HG03064 (cell line): ENCODE data around the gene RBM12.

ENCODE experiments used
- ATAC-seq: cut with Tn5 transposase; IDR thresholded peaks from one replicate; pipeline ENCODE4 v1.9.1; 2021; ENCODE audit warnings: low read depth; ENCODE audit not compliant: unreplicated experiment

RBM12 gene

DNA sequence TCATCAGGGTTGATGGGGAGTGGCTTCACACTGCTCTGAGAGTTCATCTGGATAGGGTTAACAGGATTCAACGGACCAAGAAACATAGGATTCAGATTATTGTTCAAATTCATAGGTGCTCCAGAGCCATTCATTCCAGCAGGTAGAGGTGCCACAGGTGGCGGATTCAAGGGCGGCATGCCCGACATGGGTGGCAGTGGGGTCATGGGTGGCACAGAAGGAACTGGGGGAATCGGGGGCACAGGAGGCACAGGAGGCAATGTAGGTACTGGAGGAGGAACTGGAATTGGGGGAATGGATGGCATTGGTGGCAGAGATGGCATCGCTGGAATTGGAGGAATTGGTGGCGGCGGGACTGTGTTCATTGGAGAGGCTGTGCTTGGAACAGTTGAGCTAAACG is 10.3 kb downstream of the RBM12 start:
- ATAC-seq = no peak

DNA sequence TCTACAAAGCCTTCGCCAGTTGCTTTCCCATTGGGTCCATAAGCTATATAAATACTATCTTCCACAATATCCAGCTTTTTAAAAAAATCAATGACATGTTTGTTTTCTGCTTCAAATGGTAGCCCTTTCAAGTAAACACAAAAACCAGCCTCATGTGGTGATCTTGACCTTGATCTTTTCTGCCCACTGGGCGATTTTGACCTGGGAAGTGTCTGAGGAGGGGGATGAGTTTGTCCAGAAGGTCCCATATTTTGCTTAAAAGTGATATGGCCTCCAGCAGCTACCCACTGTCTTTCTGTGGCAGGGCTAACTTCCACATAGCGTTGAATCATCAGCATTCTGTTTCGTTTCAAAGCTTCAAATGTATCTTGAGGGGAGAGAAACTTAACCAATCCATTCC is 10.8 kb downstream of the RBM12 start:
- no peak for ATAC-seq

- ATAC-seq = no peak
Measured at GRCh38 chr20:35653430-35653734, 11.3 kb downstream of the RBM12 start.

DNA sequence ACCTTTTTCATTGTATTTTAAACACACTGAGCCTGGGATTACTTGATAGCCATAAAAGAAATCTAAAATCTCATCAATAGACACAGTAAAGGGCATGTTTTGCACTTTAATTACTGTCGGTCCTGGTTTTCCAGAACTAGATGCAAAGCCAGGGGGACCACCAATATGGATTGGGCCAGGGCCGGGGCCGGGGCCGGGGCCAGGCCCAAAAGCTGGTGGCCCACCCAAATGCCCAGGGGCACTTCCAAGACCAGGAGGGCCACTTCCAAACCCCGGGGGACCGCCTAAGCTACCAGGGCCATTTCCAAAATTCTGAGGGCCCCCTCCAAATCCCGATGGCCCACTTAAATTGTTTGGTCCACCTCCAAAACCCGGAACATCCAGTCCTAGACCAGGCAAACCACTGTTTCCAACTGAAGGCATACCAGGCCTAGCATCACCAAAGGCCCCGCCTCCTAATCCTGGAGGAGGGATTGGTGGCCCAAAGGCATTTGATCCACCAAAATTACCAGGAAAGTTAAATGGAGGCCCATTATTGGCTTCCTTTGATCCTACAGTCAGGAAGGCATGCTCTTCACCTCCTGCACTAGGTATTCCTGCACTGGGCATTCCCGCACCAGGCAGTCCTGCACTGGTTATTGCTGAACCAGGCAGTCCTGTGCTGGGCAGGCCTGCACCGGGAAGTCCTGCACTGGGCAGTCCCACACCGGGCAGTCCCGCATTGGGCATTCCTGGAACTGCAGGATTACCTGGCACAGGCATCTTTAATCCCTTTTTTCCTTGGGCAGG is 11.9 kb downstream of the RBM12 start:
- no peak for ATAC-seq

GRCh38 chr20:35651958-35652357 is 12.7 kb downstream of the RBM12 start:
- no peak for ATAC-seq

DNA sequence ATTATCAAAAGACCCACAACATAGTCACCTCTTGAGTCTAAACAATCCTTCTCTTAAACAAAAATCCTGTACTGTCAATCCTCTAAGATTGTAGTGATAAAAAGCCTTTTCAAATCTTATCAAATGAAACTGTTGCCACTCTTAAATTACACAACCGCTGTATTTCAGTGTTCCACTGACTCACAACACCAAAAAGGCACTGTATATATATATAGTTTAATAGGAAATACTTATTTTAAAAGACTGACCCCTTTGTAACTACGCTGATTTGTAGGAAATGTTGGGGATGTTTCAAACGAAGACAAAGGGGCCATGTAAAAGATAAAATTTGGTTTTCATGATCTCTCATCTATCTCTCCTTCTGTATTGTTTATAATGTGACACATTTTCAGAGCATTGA is 14.1 kb downstream of the RBM12 start:
- ATAC-seq = no peak

DNA sequence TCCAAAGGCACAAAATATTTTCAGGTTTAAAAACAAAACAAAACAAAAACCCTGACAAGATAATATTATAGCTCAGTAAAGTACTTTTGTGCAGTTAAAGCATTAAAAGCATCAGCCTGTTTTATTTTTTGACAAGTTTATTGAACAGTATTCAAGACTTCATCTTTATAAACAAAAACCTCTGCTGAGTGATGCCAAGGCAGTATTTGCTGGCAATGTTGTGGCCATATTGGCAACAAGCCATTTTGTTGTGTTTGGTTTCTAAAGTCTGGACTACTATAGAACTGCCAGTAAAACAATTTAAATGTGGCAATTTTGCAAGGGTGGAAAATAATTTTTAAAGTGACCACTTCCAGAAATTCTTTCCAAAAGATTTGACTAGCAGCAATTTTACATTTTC is 15.9 kb downstream of the RBM12 start:
- no peak for ATAC-seq

- ATAC-seq = no peak
Measured at GRCh38 chr20:35644806-35645205, 19.9 kb downstream of the RBM12 start.

DNA sequence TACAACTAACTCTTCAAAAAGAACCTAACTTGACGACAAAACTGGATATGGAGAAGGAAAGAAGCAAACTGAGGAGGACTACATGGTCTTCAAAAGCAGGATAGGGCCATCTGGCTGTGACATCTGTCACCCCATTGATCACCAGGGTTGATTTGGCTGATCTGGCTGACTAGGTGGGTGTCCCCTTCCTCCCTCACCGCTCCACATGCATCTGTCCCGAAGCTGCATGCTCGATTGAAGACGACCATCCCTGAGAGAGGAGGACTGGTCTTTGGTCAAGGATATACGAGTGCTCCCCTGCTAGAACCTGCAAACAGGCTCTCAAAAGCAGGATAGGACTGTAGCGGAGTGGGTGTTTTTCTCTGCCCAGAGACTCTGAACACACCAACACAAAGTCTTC is 21.7 kb downstream of the RBM12 start:
- ATAC-seq = no peak

- no peak for ATAC-seq
Measured at GRCh38 chr20:35641743-35642142, 23.0 kb downstream of the RBM12 start.

- ATAC-seq = no peak
Measured at GRCh38 chr20:35640724-35641123, 24.0 kb downstream of the RBM12 start.

- no peak for ATAC-seq
Measured at GRCh38 chr20:35638751-35639150, 25.9 kb downstream of the RBM12 start.

DNA sequence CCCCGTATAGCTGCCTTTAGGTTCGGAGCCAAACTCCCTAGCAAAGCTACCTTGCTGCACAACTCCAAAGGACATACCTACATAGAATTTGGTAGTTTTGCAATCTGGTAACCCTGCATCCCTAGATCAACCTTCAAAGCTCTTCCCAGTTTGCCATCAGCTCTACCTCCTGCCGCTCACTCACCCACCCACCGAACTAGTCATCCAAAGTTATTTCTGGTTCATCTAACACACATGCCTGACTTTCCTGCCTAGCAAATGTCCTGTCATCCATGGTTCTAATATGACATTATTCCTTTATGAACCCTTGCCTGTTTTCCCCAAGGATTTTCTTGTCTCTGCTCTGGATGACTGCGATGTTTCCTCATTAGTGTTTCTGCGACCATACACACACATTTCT is 27.4 kb downstream of the RBM12 start:
- ATAC-seq = no peak

- no peak for ATAC-seq
Measured at GRCh38 chr20:35636095-35636494, 28.6 kb downstream of the RBM12 start.

DNA sequence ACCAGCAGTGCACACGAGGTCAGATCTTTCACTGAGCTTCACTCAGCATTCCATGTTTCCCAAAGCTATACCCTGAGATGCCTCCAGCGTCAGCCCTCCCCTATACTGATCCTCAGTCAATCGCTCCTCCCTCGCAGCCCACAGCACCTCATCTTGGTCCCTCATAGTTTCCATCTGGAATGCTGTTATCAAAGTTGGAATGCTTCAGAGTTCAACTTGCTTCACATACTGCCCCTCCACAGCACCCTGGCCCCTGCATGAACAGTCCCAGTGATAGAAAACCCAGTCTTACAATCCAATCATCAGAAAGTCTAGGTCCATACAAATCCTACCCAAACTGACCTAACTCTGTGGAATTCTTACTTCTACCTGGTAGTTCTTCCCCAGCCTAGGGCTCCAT is 29.0 kb downstream of the RBM12 start:
- no peak for ATAC-seq

- ATAC-seq = no peak
Measured at GRCh38 chr20:35632539-35633115, 32.1 kb downstream of the RBM12 start.

DNA sequence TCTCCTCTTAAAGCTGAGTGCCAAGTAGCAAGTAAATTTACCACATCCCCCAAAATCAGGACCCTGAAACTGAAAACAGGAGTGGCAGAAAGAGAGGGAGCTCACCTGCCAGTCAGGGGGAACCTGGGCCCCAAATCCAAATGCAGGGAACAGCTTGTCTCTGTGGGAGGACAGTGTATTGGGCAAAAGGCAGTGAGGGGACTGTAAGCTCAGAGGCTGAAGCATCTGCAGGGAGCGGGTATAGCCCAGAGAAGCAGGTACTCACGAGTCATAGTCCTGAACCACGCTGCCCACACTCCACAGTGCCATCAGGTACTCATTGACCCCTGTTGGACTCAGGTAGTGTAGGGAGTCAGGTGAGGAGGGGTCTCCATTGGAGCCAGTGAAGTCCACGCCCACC is 34.1 kb downstream of the RBM12 start:
- no peak for ATAC-seq

- ATAC-seq = no peak
Measured at GRCh38 chr20:35629427-35630145, 35.1 kb downstream of the RBM12 start.

DNA sequence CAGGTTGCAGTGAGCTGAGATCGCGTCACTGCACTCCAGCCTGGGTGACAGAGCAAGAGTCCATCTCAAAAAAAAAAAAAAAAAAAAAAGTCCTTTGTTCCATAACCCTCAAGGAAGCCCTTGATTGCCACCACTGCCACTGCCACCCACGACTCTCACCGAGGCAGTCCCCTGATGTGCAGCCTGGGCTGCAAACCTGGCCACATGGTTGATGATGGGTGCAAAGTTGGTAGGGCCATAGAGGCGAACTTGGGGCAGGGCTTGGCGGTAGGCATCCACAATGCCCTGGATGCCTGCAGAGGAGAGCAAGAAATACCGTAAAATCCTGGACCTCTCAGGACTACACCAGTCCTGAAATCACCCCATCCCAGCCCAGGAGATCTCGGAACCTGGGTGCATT is 37.6 kb downstream of the RBM12 start:
- ATAC-seq = no peak

DNA sequence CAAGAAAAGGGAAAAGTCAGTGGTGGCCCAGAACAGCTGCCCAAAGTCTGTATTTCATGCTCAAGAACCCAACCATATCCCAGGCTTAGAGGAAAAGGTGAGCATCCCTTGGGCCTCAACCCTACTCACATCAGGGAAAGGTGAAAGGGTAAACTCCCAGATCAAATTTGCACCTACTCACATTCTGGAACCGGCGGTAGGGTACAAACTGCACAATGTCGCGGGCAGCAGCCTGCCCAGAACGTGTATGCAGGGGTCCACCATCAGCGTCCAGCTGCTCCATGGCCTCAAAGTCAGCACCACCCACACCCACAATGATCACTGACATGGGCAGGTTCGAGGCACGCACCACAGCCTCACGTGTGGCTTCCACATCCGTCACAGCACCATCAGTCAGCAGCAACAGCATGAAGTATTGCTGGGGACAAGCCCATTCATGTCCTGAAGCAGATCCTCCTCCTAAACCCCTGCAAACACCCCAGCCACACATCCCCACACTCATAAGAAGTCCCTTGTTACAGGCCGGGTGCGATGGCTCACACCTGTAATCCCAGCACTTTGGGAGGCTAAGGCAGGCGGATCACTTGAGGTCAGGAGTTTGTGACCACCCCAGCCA is 38.2 kb downstream of the RBM12 start:
- ATAC-seq = no peak

- ATAC-seq = no peak
Measured at GRCh38 chr20:35625584-35626385, 38.9 kb downstream of the RBM12 start.
